H9 (cell line): ENCODE results near the gene HLA-DMA. TPM values are rescaled to one million over a fixed set of nuclear protein-coding genes. Genes with fewer than 3 reads are reported as not detected.
A peak's percentile ranks its signal among the peaks of the same experiment; 100 is the strongest.

Experiments used
- DNase-seq: peaks from one replicate; pipeline ENCODE4 v3.0.0-alpha.2; 2017
- H2AFZ ChIP-seq: one replicate; pipeline ENCODE4 v1.6.1; 2013; ENCODE audit warnings: mild to moderate bottlenecking, low read length, control low read depth, moderate library complexity
- H2AK5ac ChIP-seq: 2 replicates; pipeline ENCODE4 v1.6.1; 2013; ENCODE audit warnings: low read length, control low read depth, mixed read lengths; ENCODE audit not compliant: insufficient read length
- H2BK120ac ChIP-seq: one replicate; pipeline ENCODE4 v1.6.1; 2013; ENCODE audit warnings: low read depth, mild to moderate bottlenecking, low read length, control low read depth, inconsistent platforms; ENCODE audit not compliant: poor library complexity, severe bottlenecking
- H2BK12ac ChIP-seq: 2 replicates; pipeline ENCODE4 v1.6.1; 2013; ENCODE audit warnings: low read length, control low read depth, mixed read lengths, low read depth; ENCODE audit not compliant: insufficient read length
- H2BK15ac ChIP-seq: 2 replicates; pipeline ENCODE4 v1.6.1; 2013; ENCODE audit warnings: low read depth, low read length, control low read depth
- H2BK20ac ChIP-seq: one replicate; pipeline ENCODE4 v1.6.1; 2013; ENCODE audit warnings: low read depth, mild to moderate bottlenecking, low read length, control low read depth, inconsistent platforms; ENCODE audit not compliant: poor library complexity, severe bottlenecking
- H2BK5ac ChIP-seq: 2 replicates; pipeline ENCODE4 v1.6.1; 2013; ENCODE audit warnings: low read length, control low read depth, mixed read lengths; ENCODE audit not compliant: insufficient read length
- H3K14ac ChIP-seq: 2 replicates; pipeline ENCODE4 v1.6.1; 2013; ENCODE audit warnings: low read length, control low read depth; ENCODE audit not compliant: insufficient read depth
- H3K18ac ChIP-seq: 2 replicates; pipeline ENCODE4 v1.6.1; 2013; ENCODE audit warnings: low read depth, mild to moderate bottlenecking, mixed read lengths, low read length, control low read depth; ENCODE audit not compliant: insufficient read length
- H3K23ac ChIP-seq: 2 replicates; pipeline ENCODE4 v1.6.1; 2013; ENCODE audit warnings: low read length, control low read depth, mixed read lengths, low read depth; ENCODE audit not compliant: insufficient read length
- H3K23me2 ChIP-seq: 2 replicates; pipeline ENCODE4 v1.6.1; 2013; ENCODE audit warnings: low read depth, mild to moderate bottlenecking, mixed read lengths, low read length, control low read depth; ENCODE audit not compliant: insufficient read length, poor library complexity, severe bottlenecking
- H3K27ac ChIP-seq: 2 replicates; pipeline ENCODE4 v1.5.1; 2013; ENCODE audit warnings: low read length, control low read depth, mixed read lengths, low read depth; ENCODE audit not compliant: insufficient read length
- H3K27me3 ChIP-seq: 2 replicates; pipeline ENCODE4 v1.6.1; 2013; ENCODE audit warnings: low read length, control low read depth, inconsistent platforms; ENCODE audit not compliant: insufficient read depth
- H3K4ac ChIP-seq: 2 replicates; pipeline ENCODE4 v1.6.1; 2013; ENCODE audit warnings: low read depth, mild to moderate bottlenecking, control low read depth, inconsistent platforms, low read length, moderate library complexity
- H3K4me1 ChIP-seq: 2 replicates; pipeline ENCODE4 v1.6.1; 2013; ENCODE audit warnings: low read length, control low read depth, inconsistent platforms; ENCODE audit not compliant: insufficient read depth
- H3K4me2 ChIP-seq: 2 replicates; pipeline ENCODE4 v1.6.1; 2013; ENCODE audit warnings: low read length, control low read depth, mixed read lengths; ENCODE audit not compliant: insufficient read length, insufficient read depth
- H3K56ac ChIP-seq: 2 replicates; pipeline ENCODE4 v1.6.1; 2013; ENCODE audit warnings: low read depth, mild to moderate bottlenecking, mixed read lengths, low read length, control low read depth; ENCODE audit not compliant: insufficient read length
- H3K79me1 ChIP-seq: 2 replicates; pipeline ENCODE4 v1.6.1; 2013; ENCODE audit warnings: low read depth, mild to moderate bottlenecking, moderate library complexity, low read length, control low read depth, inconsistent platforms; ENCODE audit not compliant: insufficient read depth, poor library complexity, severe bottlenecking
- H3K79me2 ChIP-seq: 2 replicates; pipeline ENCODE4 v1.6.1; 2013; ENCODE audit warnings: low read length, control low read depth, inconsistent platforms; ENCODE audit not compliant: insufficient read depth
- H3K9ac ChIP-seq: 2 replicates; pipeline ENCODE4 v1.6.1; 2013; ENCODE audit warnings: low read length, control low read depth, mixed read lengths; ENCODE audit not compliant: insufficient read length; ENCODE audit errors: extremely low read depth
- H3K9me3 ChIP-seq: one replicate; pipeline ENCODE4 v1.6.1; 2013; ENCODE audit warnings: low read depth, low read length, inconsistent platforms; ENCODE audit not compliant: control insufficient read depth
- H3T11ph ChIP-seq: one replicate; pipeline ENCODE4 v1.6.1; 2013; ENCODE audit warnings: mild to moderate bottlenecking, low read length, control low read depth, inconsistent platforms
- H4K20me1 ChIP-seq: one replicate; pipeline ENCODE4 v1.6.1; 2013; ENCODE audit not compliant: control insufficient read depth, insufficient read length, insufficient read depth
- H4K5ac ChIP-seq: 2 replicates; pipeline ENCODE4 v1.6.1; 2013; ENCODE audit warnings: low read depth, mild to moderate bottlenecking, mixed read lengths, low read length, control low read depth; ENCODE audit not compliant: insufficient read length
- H4K8ac ChIP-seq: replicated peaks from 2 replicates; pipeline ENCODE4 v1.6.1; 2013; ENCODE audit warnings: low read length, control low read depth, mixed read lengths, low read depth; ENCODE audit not compliant: insufficient read length
- H4K91ac ChIP-seq: 2 replicates; pipeline ENCODE4 v1.6.1; 2013; ENCODE audit warnings: low read depth, mild to moderate bottlenecking, moderate library complexity, mixed read lengths, low read length, control low read depth; ENCODE audit not compliant: insufficient read length
- H3K27ac Mint-ChIP-seq, 3 experiments: 2 replicates in 2 of 3; 3 replicates in 1 of 3; pipeline ENCODE4 v1.8.0; 2020 to 2021; ENCODE audit warnings: mixed read lengths in 3 of 3, mild to moderate bottlenecking in 1 of 3, moderate library complexity in 1 of 3
- H3K27me3 Mint-ChIP-seq: 2 replicates; pipeline ENCODE4 v1.8.0; 2021; ENCODE audit warnings: low read depth, mild to moderate bottlenecking, moderate library complexity, mixed read lengths
- H3K36me3 Mint-ChIP-seq, 3 experiments: 2 replicates in 2 of 3; 3 replicates in 1 of 3; pipeline ENCODE4 v1.8.0; 2020 to 2021; ENCODE audit warnings: low read depth in 3 of 3, mixed read lengths in 3 of 3; ENCODE audit not compliant: insufficient read depth in 1 of 3
- H3K4me1 Mint-ChIP-seq, 2 experiments: 2 replicates each; pipeline ENCODE4 v1.8.0; 2020; ENCODE audit warnings: mixed read lengths in 2 of 2
- H3K4me3 Mint-ChIP-seq, 2 experiments: 2 replicates in 1 of 2; 3 replicates in 1 of 2; pipeline ENCODE4 v1.8.0; 2020 to 2021; ENCODE audit warnings: mild to moderate bottlenecking in 2 of 2, mixed read lengths in 2 of 2, moderate library complexity in 1 of 2
- H3K9me3 Mint-ChIP-seq, 2 experiments: 2 replicates in 1 of 2; 3 replicates in 1 of 2; pipeline ENCODE4 v1.8.0; 2020; ENCODE audit warnings: mild to moderate bottlenecking in 2 of 2, mixed read lengths in 2 of 2, moderate library complexity in 1 of 2
- CTCF ChIP-seq: fragments of 200-600 bp; sonication (generic); conservative IDR thresholded peaks from 3 replicates; pipeline ENCODE4 v1.8.0; 2021; ENCODE audit warnings: antibody characterized with exemption, mild to moderate bottlenecking
- WGBS: extraction: QIAGEN DNeasy Blood & Tissue Kit; methylation state at CpG from one replicate; pipeline ENCODE4 v1.1.7; 2013; ENCODE audit warnings: missing lambda C conversion rate, low lambda C conversion rate, mixed read lengths; ENCODE audit not compliant: insufficient read length; ENCODE audit errors: extremely low coverage; 5-methylcytosine and 5-hydroxymethylcytosine counted together
- total RNA-seq: library from RNA; stranded (reverse); gene quantifications from 2 replicates; pipeline ENCODE4 v1.2.1, GENCODE V29; 2021

The HLA-DMA gene
- total RNA-seq, 1 experiment from 2014 or later, result 7.5 TPM

- Histone ChIP-seq H3K4me1 (peaks cover 3% of the 10 kb centered on the region; the same call in 1 of the 2 replicates), H3K9me3 (no peaks in the 10 kb centered on the region), H3K27me3 (no peaks in the 10 kb centered on the region), H3K79me2 (no peaks in the 10 kb centered on the region), H4K20me1 (no peaks in the 10 kb centered on the region), H2BK5ac (no peak overlapping the region), H2BK20ac (no peak overlapping the region), H2BK15ac (no peak overlapping the region), H3K79me1 (no peaks in the 10 kb centered on the region), H3K14ac (no peak overlapping the region), H4K8ac (no peak overlapping the region), H3K27ac (no peak overlapping the region), H4K5ac (no peak overlapping the region), H2BK12ac (no peak overlapping the region), H3K9ac (no peak overlapping the region), H2BK120ac (no peak overlapping the region), H3K23ac (no peak overlapping the region), H3K23me2 (no peaks in the 10 kb centered on the region), H2AFZ (no peak overlapping the region), H3K56ac (no peak overlapping the region), H3T11ph (no peak overlapping the region), H3K4ac (no peak overlapping the region), H3K18ac (no peak overlapping the region), H4K91ac (no peak overlapping the region), H2AK5ac (no peak overlapping the region), H3K4me2 (no peak overlapping the region)
- WGBS, result no CpG with 5 or more reads among the region's 3 CpGs
- Mint-ChIP-seq H3K4me1 (peaks cover 20 to 25% of the 10 kb centered on the region in 2 experiments), H3K36me3 (no peaks in the 10 kb centered on the region), H3K27ac (peak overlapping the region in 1 of 3 experiments; percentile 29; a peak in 2 of 7 replicates), H3K9me3 (no peaks in the 10 kb centered on the region), H3K4me3 (no peak overlapping the region), H3K27me3 (peaks cover 2% of the 10 kb centered on the region; the same call in 1 of the 2 replicates)
- DNase-seq, result no peak
- TF ChIP-seq CTCF, result no peak
Measured at GRCh38 chr6:32950010-32950409, 2.9 kb downstream of the HLA-DMA start.
